ENCODE data around the gene CTSZ.

GRCh38 chr20:59055302-59055701, 48.2 kb upstream of the CTSZ start:
- peak; percentile 40 for TF ChIP-seq CTCF (IDR thresholded peaks at IDR 0.05; ENCODE audit: low read length)
- TF ChIP-seq EZH2 (IDR thresholded peaks at IDR 0.05; ENCODE audit: borderline replicate concordance, low read length) = no peak
